Keratinocyte (primary cell): ENCODE results near the gene STKLD1.

Source experiments
- EZH2 ChIP-seq: IDR thresholded peaks from one replicate; pipeline ENCODE4 v1.6.1; 2012; ENCODE audit warnings: inconsistent platforms, mild to moderate bottlenecking, low read length, moderate library complexity
- TF ChIP-seq, protein P1 (sequence below), 3 experiments: IDR thresholded peaks in 1 of 3; conservative IDR thresholded peaks in 1 of 3; optimal IDR thresholded peaks in 1 of 3; 2 replicates in 2 of 3; 3 replicates in 1 of 3; pipeline versions ENCODE3 to v1.5.1; 2011; ENCODE audit warnings: low read length in 3 of 3, mild to moderate bottlenecking in 3 of 3, moderate library complexity in 2 of 3, control low read depth in 1 of 3, inconsistent platforms in 1 of 3; ENCODE audit not compliant: insufficient read depth in 2 of 3; ENCODE audit errors: extremely low read depth in 1 of 3

- TF ChIP-seq, protein P1, sequence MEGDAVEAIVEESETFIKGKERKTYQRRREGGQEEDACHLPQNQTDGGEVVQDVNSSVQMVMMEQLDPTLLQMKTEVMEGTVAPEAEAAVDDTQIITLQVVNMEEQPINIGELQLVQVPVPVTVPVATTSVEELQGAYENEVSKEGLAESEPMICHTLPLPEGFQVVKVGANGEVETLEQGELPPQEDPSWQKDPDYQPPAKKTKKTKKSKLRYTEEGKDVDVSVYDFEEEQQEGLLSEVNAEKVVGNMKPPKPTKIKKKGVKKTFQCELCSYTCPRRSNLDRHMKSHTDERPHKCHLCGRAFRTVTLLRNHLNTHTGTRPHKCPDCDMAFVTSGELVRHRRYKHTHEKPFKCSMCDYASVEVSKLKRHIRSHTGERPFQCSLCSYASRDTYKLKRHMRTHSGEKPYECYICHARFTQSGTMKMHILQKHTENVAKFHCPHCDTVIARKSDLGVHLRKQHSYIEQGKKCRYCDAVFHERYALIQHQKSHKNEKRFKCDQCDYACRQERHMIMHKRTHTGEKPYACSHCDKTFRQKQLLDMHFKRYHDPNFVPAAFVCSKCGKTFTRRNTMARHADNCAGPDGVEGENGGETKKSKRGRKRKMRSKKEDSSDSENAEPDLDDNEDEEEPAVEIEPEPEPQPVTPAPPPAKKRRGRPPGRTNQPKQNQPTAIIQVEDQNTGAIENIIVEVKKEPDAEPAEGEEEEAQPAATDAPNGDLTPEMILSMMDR (optimal IDR thresholded peaks at IDR 0.05 in 1 of 3, IDR thresholded peaks at IDR 0.05 in 1 of 3, conservative IDR thresholded peaks at IDR 0.05 in 1 of 3; ENCODE audit: extremely low read depth in 1 of 3, insufficient read depth in 2 of 3, low read length in 3 of 3): no peak
- TF ChIP-seq EZH2: no peak
Observed at GRCh38 chr9:133362359-133363044, 13.7 kb upstream of the STKLD1 start.
